SW 1271 (cell line): ENCODE data around the gene GYS2.
"Not testable (repeated sequence)": the region's sequence is repeated elsewhere in the genome, so short reads cannot be mapped to it uniquely, and the experiment has no call there.

Experiments used
- DNase-seq, 2 experiments: peaks; one replicate each; lab custom pipeline; 2025; lab: John Stamatoyannopoulos, UW

The GYS2 gene

GRCh38 chr12:21604245-21605101 lies at the start of gene GYS2:
GYS2 (minus strand) TSS chr12:21604847; CDS start chr12:21604592, 255 bp downstream.
- DNase-seq, result no peak

GRCh38 chr12:21651821-21652220 lies 47.2 kb upstream of the GYS2 start:
- DNase-seq, result no peak

GRCh38 chr12:21650997-21651396 lies 46.4 kb upstream of the GYS2 start:
- DNase-seq, result no peak

GRCh38 chr12:21649034-21649433 lies 44.4 kb upstream of the GYS2 start:
- no peak for DNase-seq

- no peak for DNase-seq
These were observed 43.7 kb upstream of the GYS2 start for GRCh38 chr12:21648378-21648777.

- DNase-seq, result no peak
These were observed 42.5 kb upstream of the GYS2 start for GRCh38 chr12:21647179-21647578.

- DNase-seq, result not testable (repeated sequence)
These were observed 40.4 kb upstream of the GYS2 start for GRCh38 chr12:21645041-21645500.

GRCh38 chr12:21644516-21644915 lies 39.9 kb upstream of the GYS2 start:
- no peak for DNase-seq

GRCh38 chr12:21643758-21644157 lies 39.1 kb upstream of the GYS2 start:
- DNase-seq, result no peak

- peak in 1 of 2 experiments; percentile 24 for DNase-seq
These were observed 38.2 kb upstream of the GYS2 start for GRCh38 chr12:21642707-21643389.

- DNase-seq, result no peak
These were observed 33.6 kb upstream of the GYS2 start for GRCh38 chr12:21638054-21638891.

- DNase-seq, result no peak
These were observed 29.6 kb upstream of the GYS2 start for GRCh38 chr12:21634245-21634644.

- no peak for DNase-seq
These were observed 26.7 kb upstream of the GYS2 start for GRCh38 chr12:21631367-21631766.

- no peak for DNase-seq
These were observed 23.3 kb upstream of the GYS2 start for GRCh38 chr12:21627924-21628323.

GRCh38 chr12:21618566-21618965 lies 13.9 kb upstream of the GYS2 start:
- DNase-seq, result no peak

GRCh38 chr12:21617030-21617429 lies 12.4 kb upstream of the GYS2 start:
- DNase-seq, result no peak

GRCh38 chr12:21615431-21615830 lies 10.8 kb upstream of the GYS2 start:
- DNase-seq, result no peak

GRCh38 chr12:21614506-21614905 lies 9.9 kb upstream of the GYS2 start:
- no peak for DNase-seq

- DNase-seq, result no peak
These were observed 9.3 kb upstream of the GYS2 start for GRCh38 chr12:21613931-21614330.

- DNase-seq, result no peak
These were observed 3.5 kb upstream of the GYS2 start for GRCh38 chr12:21608196-21608595.

- DNase-seq, result no peak
These were observed 3.1 kb upstream of the GYS2 start for GRCh38 chr12:21607701-21608100.

- DNase-seq, result no peak
These were observed 1.5 kb upstream of the GYS2 start for GRCh38 chr12:21606175-21606574.
